Measurements from ENCODE around the gene PAQR4.
A peak's percentile ranks its signal among the peaks of the same experiment; 100 is the strongest.

The PAQR4 gene

DNA sequence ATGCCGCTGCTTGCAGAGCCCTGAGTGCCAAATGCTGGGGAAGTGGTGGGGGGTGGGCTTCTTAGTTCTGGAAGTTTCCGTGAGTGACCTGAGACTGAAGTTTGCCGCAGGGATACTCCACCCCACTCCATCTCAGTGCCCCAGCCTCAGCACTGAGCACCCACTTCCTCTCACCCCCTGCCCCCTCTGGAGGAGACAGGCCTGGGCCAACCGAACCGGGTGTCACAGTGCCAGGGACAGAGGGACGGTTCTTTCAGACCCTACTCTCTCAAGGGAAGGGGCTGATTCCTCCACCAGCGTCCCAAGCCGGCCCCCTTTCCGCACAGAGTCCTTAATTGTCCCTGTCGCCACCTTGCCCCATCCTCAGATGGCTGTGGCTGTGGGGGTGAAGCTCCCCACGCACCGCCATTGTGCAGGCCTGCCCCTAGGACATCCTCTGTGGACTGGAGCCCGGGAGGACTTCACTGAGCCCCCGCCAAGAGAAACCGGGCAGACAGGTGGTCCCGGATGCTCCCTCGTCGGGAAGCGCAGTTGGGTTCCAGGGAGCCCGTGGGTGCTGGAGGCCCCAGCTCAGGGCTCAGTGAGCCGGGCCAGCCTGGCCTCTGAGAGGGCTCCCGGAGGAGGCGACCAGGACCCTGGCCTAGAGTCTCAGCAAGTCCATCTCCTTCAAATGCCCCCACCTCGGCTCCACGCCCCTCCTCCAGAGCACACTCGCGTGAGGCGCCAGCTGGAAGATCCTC is 6.6 kb upstream of the PAQR4 start:
- TF ChIP-seq ZBTB7A (IDR thresholded peaks at IDR 0.05; ENCODE audit: low read depth) (no peak; the same call in 1 of the 2 replicates), TAF1 (IDR thresholded peaks at IDR 0.05; ENCODE audit: low read depth) (no peak), YY1 (IDR thresholded peaks at IDR 0.05; ENCODE audit: low read depth) (no peak), TEAD4 (IDR thresholded peaks at IDR 0.05) (no peak), TCF12 (IDR thresholded peaks at IDR 0.05; ENCODE audit: low read depth) (no peak), NFIC (IDR thresholded peaks at IDR 0.05) (no peak), EGR1 (IDR thresholded peaks at IDR 0.05) (no peak), EP300 (IDR thresholded peaks at IDR 0.05; ENCODE audit: borderline replicate concordance) (no peak), FOXM1 (IDR thresholded peaks at IDR 0.05; ENCODE audit: borderline replicate concordance, low read depth) (no peak), REST (IDR thresholded peaks at IDR 0.05; ENCODE audit: low read depth) (no peak), CEBPB (IDR thresholded peaks at IDR 0.05) (no peak), CREB1 (IDR thresholded peaks at IDR 0.05; ENCODE audit: low read depth) (no peak), RAD21 (IDR thresholded peaks at IDR 0.05; ENCODE audit: low read depth) (no peak)
- TF ChIP-seq, protein P1, sequence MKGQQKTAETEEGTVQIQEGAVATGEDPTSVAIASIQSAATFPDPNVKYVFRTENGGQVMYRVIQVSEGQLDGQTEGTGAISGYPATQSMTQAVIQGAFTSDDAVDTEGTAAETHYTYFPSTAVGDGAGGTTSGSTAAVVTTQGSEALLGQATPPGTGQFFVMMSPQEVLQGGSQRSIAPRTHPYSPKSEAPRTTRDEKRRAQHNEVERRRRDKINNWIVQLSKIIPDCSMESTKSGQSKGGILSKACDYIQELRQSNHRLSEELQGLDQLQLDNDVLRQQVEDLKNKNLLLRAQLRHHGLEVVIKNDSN (IDR thresholded peaks at IDR 0.05): no peak
- TF ChIP-seq, protein P2, sequence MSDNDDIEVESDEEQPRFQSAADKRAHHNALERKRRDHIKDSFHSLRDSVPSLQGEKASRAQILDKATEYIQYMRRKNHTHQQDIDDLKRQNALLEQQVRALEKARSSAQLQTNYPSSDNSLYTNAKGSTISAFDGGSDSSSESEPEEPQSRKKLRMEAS (IDR thresholded peaks at IDR 0.05): no peak

DNA sequence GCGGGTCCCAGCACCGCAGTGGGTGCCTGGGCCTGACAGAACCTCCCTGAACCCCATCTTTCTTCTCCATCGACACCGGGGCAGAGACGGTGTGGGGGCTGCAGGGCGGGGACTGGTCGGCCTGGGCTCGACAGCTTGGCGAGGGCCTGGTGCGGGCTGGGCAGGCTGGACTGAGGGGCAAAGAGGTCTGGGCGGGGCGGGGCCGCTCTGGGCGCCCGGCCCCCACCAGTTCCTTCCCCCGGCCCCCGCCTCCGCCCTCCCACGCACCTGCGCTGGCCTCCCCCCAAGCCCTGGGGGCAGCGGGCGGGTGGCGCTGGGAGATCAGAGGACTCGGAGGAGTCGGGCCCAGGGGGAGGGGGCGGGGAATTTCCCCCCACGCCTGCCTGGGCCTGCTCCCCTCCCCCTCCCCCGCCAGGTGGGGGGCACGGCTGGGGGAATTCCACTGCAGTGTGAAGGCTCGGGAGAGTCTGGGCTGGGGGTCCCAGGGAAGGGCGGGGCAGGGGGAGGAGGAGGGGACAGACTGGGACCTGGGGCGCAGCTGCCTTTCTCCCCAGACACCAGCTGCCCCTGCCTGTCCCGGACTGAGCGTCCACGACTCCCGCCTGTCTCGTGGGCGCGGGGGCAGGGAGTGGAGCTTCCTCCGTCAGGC is 6.0 kb upstream of the PAQR4 start:
- TF ChIP-seq EGR1 (IDR thresholded peaks at IDR 0.05) (0 out of 2 replicates have a peak, but pooled peaks have one; percentile 48), RAD21 (IDR thresholded peaks at IDR 0.05; ENCODE audit: low read depth) (no peak)

GRCh38 chr16:2963723-2964474 is 5.2 kb upstream of the PAQR4 start, which contains the start of gene KREMEN2:
Gene KREMEN2 (plus strand): TSS chr16:2964275. CDS start chr16:2964521, 246 bp downstream.
- no peak for TF ChIP-seq CEBPB (IDR thresholded peaks at IDR 0.05)
- peak; percentile 56 for TF ChIP-seq EGR1 (IDR thresholded peaks at IDR 0.05)
- TF ChIP-seq, protein P2 (IDR thresholded peaks at IDR 0.05): peak; percentile 78
- peak; percentile 57 for TF ChIP-seq TEAD4 (IDR thresholded peaks at IDR 0.05)
- peak; percentile 79; the same call in 1 of the 2 replicates for TF ChIP-seq ZBTB7A (IDR thresholded peaks at IDR 0.05; ENCODE audit: low read depth)
- TF ChIP-seq, protein P1 (IDR thresholded peaks at IDR 0.05): peak; percentile 81

DNA sequence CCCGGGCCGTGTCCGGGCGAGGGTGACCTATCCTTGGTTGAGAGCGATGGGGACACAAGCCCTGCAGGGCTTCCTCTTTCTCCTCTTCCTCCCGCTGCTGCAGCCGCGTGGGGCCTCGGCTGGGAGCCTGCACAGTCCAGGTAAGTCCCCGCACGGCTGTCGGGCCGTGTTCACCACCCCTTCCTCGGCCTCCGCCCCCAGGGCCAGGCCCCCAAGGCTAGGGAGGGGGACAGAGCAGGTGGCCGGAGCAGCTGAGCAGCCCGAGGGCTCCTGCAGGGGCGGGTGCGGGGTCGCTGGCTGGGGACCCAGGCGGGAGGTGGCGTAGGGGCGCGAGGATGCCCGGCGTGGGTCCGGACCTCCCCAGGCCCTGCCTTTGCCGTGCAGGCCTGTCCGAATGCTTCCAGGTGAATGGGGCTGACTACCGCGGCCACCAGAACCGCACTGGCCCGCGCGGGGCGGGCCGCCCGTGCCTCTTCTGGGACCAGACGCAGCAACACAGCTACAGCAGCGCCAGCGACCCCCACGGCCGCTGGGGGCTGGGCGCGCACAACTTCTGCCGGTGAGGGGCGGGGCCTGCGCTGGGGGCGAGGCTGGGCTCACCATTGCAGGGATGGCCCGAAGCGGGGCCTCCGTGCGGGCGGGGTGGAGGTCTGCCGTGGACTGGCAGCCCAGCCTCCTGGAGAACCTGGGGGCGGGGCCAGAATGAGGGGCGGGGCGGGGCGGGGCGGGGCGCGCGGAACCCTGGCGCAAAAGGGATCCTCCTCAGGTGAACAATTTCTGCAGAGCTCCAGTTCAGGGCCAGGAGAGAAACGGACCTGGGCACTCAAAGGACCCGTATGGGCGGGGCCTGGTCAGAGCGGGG is 4.4 kb upstream of the PAQR4 start:
- no peak for TF ChIP-seq YY1 (IDR thresholded peaks at IDR 0.05; ENCODE audit: low read depth)
- TF ChIP-seq ZBTB7A (IDR thresholded peaks at IDR 0.05; ENCODE audit: low read depth): peak; percentile 74
- TF ChIP-seq, protein P2 (IDR thresholded peaks at IDR 0.05): peak; percentile 31; the same call in 1 of the 2 replicates
- no peak for TF ChIP-seq CREB1 (IDR thresholded peaks at IDR 0.05; ENCODE audit: low read depth)

DNA sequence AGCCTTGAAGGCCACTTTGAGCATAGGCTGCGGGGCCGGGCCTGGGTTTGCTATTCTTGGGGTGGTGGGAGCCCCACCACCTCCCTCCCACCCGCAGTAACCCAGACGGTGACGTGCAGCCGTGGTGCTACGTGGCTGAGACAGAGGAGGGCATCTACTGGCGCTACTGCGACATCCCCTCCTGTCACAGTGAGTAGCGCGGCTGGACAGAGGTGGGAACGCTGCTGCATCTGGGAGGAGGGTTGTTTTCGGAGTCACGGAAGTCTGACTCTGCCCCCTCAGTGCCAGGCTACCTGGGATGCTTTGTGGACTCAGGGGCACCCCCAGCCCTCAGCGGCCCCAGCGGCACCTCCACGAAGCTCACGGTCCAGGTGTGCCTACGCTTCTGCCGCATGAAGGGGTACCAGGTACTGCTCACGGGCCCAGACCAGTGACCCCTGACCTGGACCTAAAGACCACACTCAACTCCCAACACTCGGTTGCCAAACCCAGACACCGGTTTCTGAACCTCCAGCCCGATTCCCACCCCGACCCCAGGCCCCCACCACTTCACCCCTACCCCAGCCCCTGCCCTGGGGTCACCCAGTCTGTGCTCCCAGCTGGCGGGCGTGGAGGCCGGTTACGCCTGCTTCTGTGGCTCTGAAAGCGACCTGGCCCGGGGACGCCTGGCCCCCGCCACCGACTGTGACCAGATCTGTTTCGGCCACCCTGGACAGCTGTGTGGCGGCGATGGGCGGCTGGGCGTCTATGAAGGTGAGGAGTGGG is 2.9 kb upstream of the PAQR4 start:
- TF ChIP-seq TEAD4 (IDR thresholded peaks at IDR 0.05) (no peak), YY1 (IDR thresholded peaks at IDR 0.05; ENCODE audit: low read depth) (no peak)

DNA sequence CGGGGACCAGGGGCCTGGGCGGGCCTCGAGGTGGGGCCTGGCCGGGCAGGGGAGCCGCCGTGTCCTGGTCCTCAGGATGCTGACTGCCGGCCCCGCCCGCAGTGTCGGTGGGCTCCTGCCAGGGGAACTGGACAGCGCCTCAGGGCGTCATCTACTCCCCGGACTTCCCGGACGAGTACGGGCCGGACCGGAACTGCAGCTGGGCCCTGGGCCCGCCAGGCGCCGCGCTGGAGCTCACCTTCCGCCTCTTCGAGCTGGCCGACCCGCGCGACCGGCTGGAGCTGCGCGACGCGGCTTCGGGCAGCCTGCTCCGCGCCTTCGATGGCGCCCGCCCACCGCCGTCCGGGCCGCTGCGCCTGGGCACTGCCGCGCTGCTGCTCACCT is 2.3 kb upstream of the PAQR4 start:
- TF ChIP-seq CREB1 (IDR thresholded peaks at IDR 0.05; ENCODE audit: low read depth): no peak
- TF ChIP-seq TAF1 (IDR thresholded peaks at IDR 0.05; ENCODE audit: low read depth): no peak
- TF ChIP-seq REST (IDR thresholded peaks at IDR 0.05; ENCODE audit: low read depth): peak; percentile 66
- TF ChIP-seq, protein P2 (IDR thresholded peaks at IDR 0.05): peak; percentile 39; the same call in 1 of the 2 replicates
